Heart left ventricle (tissue), 16 donors: ENCODE measurements around the gene CCIN. TPM values are rescaled to one million over a fixed set of nuclear protein-coding genes. Genes with fewer than 3 reads are reported as not detected.

Experiments used
- ATAC-seq, 4 donors: fragments of 200-7000 bp; cut with Tn5 transposase; one replicate each; pipeline ENCODE4 v1.9.1; 2020 to 2022; ENCODE audit warnings: moderate library complexity in 4 of 4, mild to moderate bottlenecking in 3 of 4, moderate number of reproducible peaks in 1 of 4
- DNase-seq, 5 donors: peaks; one replicate each; pipeline ENCODE4 v3.0.0-alpha.2; 2020
- H3K27ac ChIP-seq, 12 donors: fragments of 200-600 bp; sonication (generic) in 4 of 12; one replicate each; pipeline versions ENCODE4 v1.5.0 to v1.8.0; 2016 to 2022; ENCODE audit warnings: mild to moderate bottlenecking in 2 of 12
- H3K27me3 ChIP-seq, 9 donors: fragments of 200-600 bp; sonication (generic) in 2 of 9; one replicate each; pipeline versions ENCODE4 v1.5.1 to v1.8.0; 2016 to 2022; ENCODE audit warnings: mild to moderate bottlenecking in 3 of 9
- H3K36me3 ChIP-seq, 9 donors: fragments of 200-600 bp; sonication (generic) in 2 of 9; one replicate each; pipeline versions ENCODE4 v1.5.0 to v1.8.0; 2018 to 2022; ENCODE audit warnings: mild to moderate bottlenecking in 2 of 9
- H3K4me1 ChIP-seq, 12 donors: fragments of 200-600 bp; sonication (generic) in 4 of 12; one replicate each; pipeline versions ENCODE4 v1.5.0 to v1.8.0; 2016 to 2022; ENCODE audit warnings: mild to moderate bottlenecking in 3 of 12
- H3K4me3 ChIP-seq, 12 donors: fragments of 200-600 bp; sonication (generic) in 4 of 12; one replicate each; pipeline versions ENCODE4 v1.5.0 to v1.8.0; 2017 to 2022; ENCODE audit warnings: mild to moderate bottlenecking in 9 of 12, moderate library complexity in 4 of 12
- H3K9me3 ChIP-seq, 12 donors: fragments of 200-600 bp; sonication (generic) in 4 of 12; one replicate each; pipeline versions ENCODE4 v1.5.0 to v1.8.0; 2016 to 2022; ENCODE audit warnings: mild to moderate bottlenecking in 1 of 12
- CTCF ChIP-seq, 12 donors: fragments of 200-600 bp; sonication (generic) in 4 of 12; IDR thresholded peaks; one replicate each; pipeline versions ENCODE4 v1.5.0 to v1.8.0; 2018 to 2022; ENCODE audit warnings: antibody characterized with exemption in 12 of 12, mild to moderate bottlenecking in 5 of 12
- POLR2A ChIP-seq, 2 donors: fragments of 450-650 bp; IDR thresholded peaks; one replicate each; pipeline ENCODE4 v1.6.1; 2017; ENCODE audit warnings: antibody characterized with exemption in 2 of 2, mild to moderate bottlenecking in 2 of 2, moderate library complexity in 2 of 2
- WGBS, 4 donors: extraction: QIAGEN DNeasy Blood & Tissue Kit in 2 of 4; methylation state at CpG; one replicate each; pipeline versions ENCODE4 v1.1.5 to v1.1.7; 2013 to 2018; 5-methylcytosine and 5-hydroxymethylcytosine counted together
- intact Hi-C, 10 donors: fragments of 100-400 bp; cut with DNase I; formaldehyde crosslinking; loops; one replicate each; pipeline versions ENCODE4 v1.11.1 to v1.14.2; 2022
- polyA plus RNA-seq, 2 donors: library from polyadenylated mRNA; stranded (reverse); fragments of 200-250 nt; gene quantifications; one replicate each; pipeline ENCODE4 v1.2.3, GENCODE V29; 2013
- total RNA-seq, 9 donors: library from RNA; depleted of rRNA in 2 of 9; stranded (reverse); fragments of >200 nt in 2 of 9; fragmentation: NEBNext Ultra II Directional in 3 of 9; extraction: Animal tissue kit (Norgen Biotek cat#: 25700) in 3 of 9; gene quantifications; one replicate each; pipeline versions ENCODE4 v1.1.0 to v1.2.4, GENCODE V29; 2016 to 2023
- donor health status: ischemic (EF 13 %, LVEDD 7.1; RV severe dilation, severe dysfunction).
- donor health status: healthy with polysubstance abuse.
- donor health status: DM: no; HTN: yes; CAD: no.
- donor health status: DM: no; HTN: no; CAD: no.
- donor health status: ischemic (EF 25% LVEDD 6.9; RV normal size, moderate dysfunction).
- donor health status: ischemic (EF 25% LVEDD 5.7; RV mildly dilated, moderate dysfunction).
- donor health status: healthy.
- donor health status: DM: yes; HTN: yes; CAD: no.
- donor health status: ischemic (EF 35%, LVEDD 5.7; RV mildly dilated, moderate dysfunction).
- donor health status: nonischemic (EF 11% LVEDD 7.7; RV severe dilation, severe dysfunction).
- donor health status: DM: yes; HTN: yes; CAD: no.
- donor health status: PGD.
- donor health status: ischemic (EF 29% LVEDD 5.4; RV normal size, mild dysfunction).
- donor health status: nonischemic (EF 23%, LVEDD 6.1; RV moderate dilation, normal function).

The CCIN gene
- total and polyA plus RNA-seq, 11 donors = 0.09 to 0.25 (median 0.16) TPM; not detected in 6

GRCh38 chr9:36123515-36123914 is 45.7 kb upstream of the CCIN start:
- ATAC-seq (no peak), DNase-seq (no peak)
- H3K27ac ChIP-seq = no peak overlapping the region
- H3K9me3 ChIP-seq = no peaks in the 10 kb centered on the region
- peaks cover 0 to 24% (median 0%) of the 10 kb centered on the region in 12 donors for H3K4me1 ChIP-seq
- H3K36me3 ChIP-seq = peaks cover 0 to 56% (median 34%) of the 10 kb centered on the region in 9 donors
- WGBS, 4 donors = 90 to 97% (median 93%) methylated on average over 2 of the region's 2 CpGs
- intact Hi-C loops = loop anchor here in 1 of 10 donors (10.0 kb wide), 1 partner anchor 51 kb away; no protein-coding TSS in a partner anchor
- no peaks in the 10 kb centered on the region for H3K27me3 ChIP-seq
- TF ChIP-seq CTCF (IDR thresholded peaks at IDR 0.05) (no peak), POLR2A (IDR thresholded peaks at IDR 0.05) (no peak)
- H3K4me3 ChIP-seq = no peak overlapping the region

DNA sequence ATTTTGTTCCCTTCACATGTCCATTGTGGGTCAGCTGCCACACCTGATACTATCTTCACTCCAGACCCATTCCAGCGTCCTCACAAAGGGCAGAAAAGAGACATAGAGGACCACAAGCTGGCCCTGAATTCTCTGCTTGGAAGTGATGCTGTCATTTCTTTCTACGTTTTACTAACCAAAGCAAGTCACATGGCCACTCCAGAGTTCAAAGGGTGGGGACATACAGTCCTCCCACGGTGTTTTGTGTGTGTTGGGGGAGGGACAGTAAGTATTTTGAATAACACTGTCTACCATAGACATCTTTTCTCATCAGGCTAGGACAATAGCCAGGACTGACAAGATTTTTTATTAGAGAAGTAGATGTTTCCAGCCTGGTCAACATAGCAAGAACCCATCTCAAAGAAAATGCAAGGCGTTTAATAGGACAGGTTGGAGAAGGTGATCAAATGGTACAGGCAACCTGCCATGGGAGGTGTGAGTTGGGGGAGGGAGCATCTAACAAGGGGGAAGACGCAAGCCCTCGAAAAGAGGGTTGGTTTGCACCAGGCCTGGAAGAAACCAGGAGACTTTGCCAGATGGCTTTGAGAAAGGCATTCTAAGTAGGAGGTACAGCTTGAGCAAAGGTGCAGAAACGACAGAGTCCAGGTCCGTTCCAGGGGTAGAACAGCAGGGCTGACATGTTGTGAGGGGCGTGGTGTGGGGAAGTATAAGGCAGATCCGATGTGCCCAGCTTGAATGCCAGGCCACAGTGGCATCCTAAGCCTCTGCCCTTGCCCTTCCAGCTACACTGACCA is 43.9 kb upstream of the CCIN start:
- Histone ChIP-seq H3K27ac (no peak overlapping the region), H3K27me3 (no peaks in the 10 kb centered on the region), H3K36me3 (peaks cover 0 to 40% (median 27%) of the 10 kb centered on the region in 9 donors), H3K9me3 (no peaks in the 10 kb centered on the region), H3K4me1 (peaks cover 0 to 39% (median 0%) of the 10 kb centered on the region in 12 donors), H3K4me3 (no peak overlapping the region)
- DNase-seq = no peak
- TF ChIP-seq CTCF (IDR thresholded peaks at IDR 0.05) (no peak), POLR2A (IDR thresholded peaks at IDR 0.05) (no peak)
- 81 to 85% (median 83%) methylated on average over 10 of the region's 10 CpGs for WGBS, 4 donors
- intact Hi-C loops = loop anchor here in 1 of 10 donors (10.0 kb wide), 1 partner anchor 50 kb away; no protein-coding TSS in a partner anchor
- no peak for ATAC-seq

GRCh38 chr9:36126016-36126730 is 43.0 kb upstream of the CCIN start:
- no peak overlapping the region for H3K4me3 ChIP-seq
- peaks cover 0 to 39% (median 0%) of the 10 kb centered on the region in 12 donors for H3K4me1 ChIP-seq
- H3K27me3 ChIP-seq = no peaks in the 10 kb centered on the region
- 66 to 80% (median 75%) methylated on average over 5 to 7 of the region's 7 CpGs for WGBS, 4 donors
- TF ChIP-seq POLR2A (IDR thresholded peaks at IDR 0.05) (no peak), CTCF (IDR thresholded peaks at IDR 0.05) (no peak)
- peaks cover 0 to 32% (median 20%) of the 10 kb centered on the region in 9 donors for H3K36me3 ChIP-seq
- intact Hi-C loops = loop anchor here in 1 of 10 donors (10.0 kb wide), 1 partner anchor 49 kb away; no protein-coding TSS in a partner anchor
- H3K27ac ChIP-seq = no peak overlapping the region
- H3K9me3 ChIP-seq = no peaks in the 10 kb centered on the region
- ATAC-seq (peak in 1 of 4 donors; percentile 24), DNase-seq (no peak)
